ENCODE data around the gene COL5A1.

COL5A1 gene

GRCh38 chr9:134626571-134627416, 14.8 kb upstream of the COL5A1 start:
- DNase-seq: no peak

- DNase-seq: no peak
Measured at GRCh38 chr9:134627417-134628353, 13.9 kb upstream of the COL5A1 start.

DNA sequence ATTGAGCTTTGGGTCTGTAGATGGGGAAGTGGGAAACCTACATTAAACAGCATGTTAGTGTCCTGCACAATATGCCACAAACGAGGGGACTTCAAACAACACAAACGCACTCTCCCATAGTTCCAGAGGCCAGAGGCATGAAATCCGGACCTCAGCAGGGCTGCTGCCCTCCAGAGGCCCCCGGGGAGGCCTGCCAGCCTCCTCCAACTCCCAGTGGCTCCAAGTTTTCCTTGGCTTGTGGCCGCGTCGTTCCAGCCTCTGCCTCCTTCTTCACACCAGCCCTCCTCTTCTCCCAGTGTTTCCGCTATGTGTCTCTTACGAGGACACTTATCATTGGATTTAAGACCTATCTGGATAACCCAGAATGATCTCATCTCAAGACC, 13.3 kb upstream of the COL5A1 start:
- DNase-seq: no peak

GRCh38 chr9:134629061-134629585, 12.5 kb upstream of the COL5A1 start:
- no peak for DNase-seq

- DNase-seq: no peak
Measured at GRCh38 chr9:134629586-134630392, 11.8 kb upstream of the COL5A1 start.

DNA sequence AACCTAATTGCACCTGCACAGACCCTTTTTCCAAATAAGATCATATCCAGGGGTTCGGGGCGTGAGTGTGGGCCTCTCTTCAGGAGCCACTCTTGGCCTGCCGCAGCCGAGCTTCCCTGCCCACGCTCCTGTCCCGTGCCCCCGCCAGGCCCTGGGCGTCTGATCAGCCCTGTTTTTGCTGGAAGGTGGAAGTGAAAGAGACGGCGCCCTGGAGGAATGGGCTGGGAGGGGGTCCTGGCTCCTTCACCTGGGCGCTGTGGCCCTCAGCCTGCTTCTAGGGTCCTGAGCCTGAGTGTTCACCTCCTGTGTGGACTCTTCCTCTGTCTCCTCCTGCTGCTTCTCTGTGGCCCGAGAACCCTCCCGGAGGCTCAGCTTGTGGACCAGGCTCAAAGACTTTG, 11.2 kb upstream of the COL5A1 start:
- DNase-seq: no peak

DNA sequence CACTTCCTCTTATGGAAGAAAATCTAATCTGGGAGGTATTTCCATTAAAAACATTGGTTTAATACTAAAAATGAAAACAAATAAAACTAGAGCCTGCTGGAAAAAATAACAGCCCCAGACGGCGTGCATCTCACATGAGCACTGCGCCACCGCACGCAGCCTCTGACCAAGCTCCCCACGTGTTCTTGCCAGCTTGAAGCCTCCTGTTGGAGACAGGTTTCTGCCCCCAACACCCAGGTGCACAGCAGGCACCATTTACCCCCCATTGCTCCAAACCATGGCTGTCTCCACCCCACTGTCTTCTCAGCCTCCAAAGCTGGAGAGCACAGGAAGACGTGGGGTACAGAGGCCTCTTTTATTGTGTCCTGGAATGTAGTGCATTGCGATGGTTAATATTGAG, 10.7 kb upstream of the COL5A1 start:
- no peak for DNase-seq

- DNase-seq: no peak
Measured at GRCh38 chr9:134631881-134632280, 9.7 kb upstream of the COL5A1 start.

- DNase-seq: no peak
Measured at GRCh38 chr9:134632329-134632728, 9.3 kb upstream of the COL5A1 start.

DNA sequence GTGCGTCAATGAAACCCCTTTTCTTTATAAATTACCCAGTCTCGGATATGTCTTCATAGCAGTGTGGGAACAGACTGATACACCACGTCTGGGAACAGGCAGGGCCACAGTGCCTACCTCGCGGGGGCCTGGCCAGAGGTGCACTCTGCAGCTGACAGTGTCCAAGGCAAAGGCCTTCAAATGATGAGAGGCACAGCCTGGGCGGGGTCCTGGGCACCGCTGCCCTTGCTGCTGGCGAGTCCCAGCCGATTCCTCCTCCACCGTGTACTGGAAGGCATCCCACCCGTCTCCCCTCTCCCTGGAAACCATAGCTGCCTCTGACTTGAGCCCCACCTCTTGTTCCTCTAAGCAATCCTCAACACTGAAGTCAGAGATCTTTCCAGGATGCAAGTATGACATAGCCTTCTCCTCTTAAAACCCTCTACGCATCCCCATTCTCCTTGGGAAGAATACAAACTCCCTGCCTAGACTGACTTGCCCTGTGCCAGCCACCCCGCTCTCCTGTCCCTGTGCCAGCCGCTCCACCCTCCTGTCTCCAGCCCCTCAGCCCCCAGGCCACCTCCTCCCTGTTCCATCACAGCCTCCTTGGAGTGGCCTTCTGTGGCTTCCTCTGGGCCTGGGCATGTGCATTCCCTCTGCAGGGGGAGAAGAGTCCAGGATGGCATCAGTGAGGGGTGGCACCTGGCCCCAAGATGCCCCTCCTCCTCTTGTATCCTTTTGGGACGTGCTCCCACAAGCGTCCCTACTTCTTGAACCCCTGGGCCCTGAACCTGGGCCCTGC, 8.1 kb upstream of the COL5A1 start:
- DNase-seq: no peak

DNA sequence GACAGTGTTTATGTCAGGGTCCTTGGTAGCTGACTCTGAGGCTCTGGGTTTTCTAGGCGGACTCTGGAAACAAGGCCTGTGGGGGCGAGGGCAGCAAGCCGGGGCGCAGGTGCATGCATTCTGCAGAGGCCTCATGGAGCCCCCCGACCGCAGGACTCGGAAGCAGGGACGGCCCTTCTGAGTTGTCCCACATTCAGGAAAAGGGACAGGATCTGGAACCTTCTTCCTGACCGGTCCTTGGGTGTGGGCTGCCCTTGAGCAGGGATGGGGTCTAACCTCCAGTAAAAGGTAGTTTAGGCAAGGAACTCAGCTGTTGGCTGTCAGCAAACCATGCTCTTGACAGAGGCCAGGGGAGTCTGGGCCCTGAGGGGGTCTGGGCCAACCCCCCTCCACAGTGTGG, 7.4 kb upstream of the COL5A1 start:
- no peak for DNase-seq

GRCh38 chr9:134634667-134635230, 6.9 kb upstream of the COL5A1 start:
- DNase-seq: no peak

- DNase-seq: no peak
Measured at GRCh38 chr9:134635351-134636148, 6.1 kb upstream of the COL5A1 start.

- DNase-seq: no peak
Measured at GRCh38 chr9:134636149-134636507, 5.5 kb upstream of the COL5A1 start.

DNA sequence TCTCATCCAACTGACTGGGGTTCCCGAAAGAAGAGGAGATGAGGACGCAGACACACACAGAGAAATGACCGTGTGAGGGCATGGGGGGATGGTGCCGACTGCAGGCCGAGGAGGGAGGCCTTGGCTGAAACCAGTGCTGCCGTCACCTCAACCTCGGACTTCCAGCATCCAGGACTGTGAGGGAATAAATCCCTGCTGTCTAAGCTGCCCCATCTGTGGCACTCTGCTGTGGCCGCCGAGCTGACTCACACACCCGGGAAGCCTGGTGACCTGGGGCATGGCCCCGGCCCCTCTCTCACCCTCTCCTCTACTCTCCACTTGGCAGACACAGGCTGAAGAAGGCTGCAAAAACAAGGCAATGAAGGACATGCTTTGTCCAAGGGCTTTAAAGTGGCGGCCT, 4.4 kb upstream of the COL5A1 start:
- DNase-seq: no peak

- no peak for DNase-seq
Measured at GRCh38 chr9:134637696-134638501, 3.7 kb upstream of the COL5A1 start.

- DNase-seq: no peak
Measured at GRCh38 chr9:134638502-134639090, 3.0 kb upstream of the COL5A1 start.

- no peak for DNase-seq
Measured at GRCh38 chr9:134639994-134640393, 1.6 kb upstream of the COL5A1 start.

GRCh38 chr9:134640506-134641172, 964 bp upstream of the COL5A1 start:
- no peak for DNase-seq
